Kidney epithelial cell (primary cell): ENCODE results near the gene HABP2. TPM values are rescaled to one million over a fixed set of nuclear protein-coding genes. Genes with fewer than 3 reads are reported as not detected.

ENCODE experiments used
- DNase-seq: peaks from one replicate; pipeline ENCODE4 v3.0.0-alpha.2; 2010; ENCODE audit warnings: low read depth
- H3K27me3 ChIP-seq: 2 replicates; pipeline ENCODE4 v1.6.0; 2011; ENCODE audit warnings: low read length; ENCODE audit not compliant: control insufficient read depth, insufficient read depth
- H3K36me3 ChIP-seq: 2 replicates; pipeline ENCODE4 v1.5.1; 2011; ENCODE audit warnings: low read length; ENCODE audit not compliant: control insufficient read depth, insufficient read depth
- H3K4me3 ChIP-seq: 2 replicates; pipeline ENCODE4 v1.5.1; 2011; ENCODE audit warnings: low read depth, mild to moderate bottlenecking, control low read depth, low read length
- total RNA-seq: library from RNA; depleted of rRNA; stranded (reverse); fragments of >200 nt; gene quantifications from 2 replicates; pipeline ENCODE4 v1.2.3, GENCODE V29; 2015
- TF ChIP-seq, protein P1 (sequence below): IDR thresholded peaks from 2 replicates; pipeline ENCODE4 v1.5.1; 2011; ENCODE audit warnings: mild to moderate bottlenecking, moderate library complexity, low read length, control low read depth, inconsistent platforms; ENCODE audit not compliant: insufficient read depth, poor library complexity, severe bottlenecking

HABP2 gene
- total RNA-seq, 1 donor from 2014 or later, result 0.08 TPM

GRCh38 chr10:113566888-113567287 is 14.0 kb downstream of the HABP2 start:
- H3K27me3 ChIP-seq, result peaks cover 2% of the 10 kb centered on the region
- no peaks in the 10 kb centered on the region for H3K36me3 ChIP-seq
- TF ChIP-seq, protein P1, sequence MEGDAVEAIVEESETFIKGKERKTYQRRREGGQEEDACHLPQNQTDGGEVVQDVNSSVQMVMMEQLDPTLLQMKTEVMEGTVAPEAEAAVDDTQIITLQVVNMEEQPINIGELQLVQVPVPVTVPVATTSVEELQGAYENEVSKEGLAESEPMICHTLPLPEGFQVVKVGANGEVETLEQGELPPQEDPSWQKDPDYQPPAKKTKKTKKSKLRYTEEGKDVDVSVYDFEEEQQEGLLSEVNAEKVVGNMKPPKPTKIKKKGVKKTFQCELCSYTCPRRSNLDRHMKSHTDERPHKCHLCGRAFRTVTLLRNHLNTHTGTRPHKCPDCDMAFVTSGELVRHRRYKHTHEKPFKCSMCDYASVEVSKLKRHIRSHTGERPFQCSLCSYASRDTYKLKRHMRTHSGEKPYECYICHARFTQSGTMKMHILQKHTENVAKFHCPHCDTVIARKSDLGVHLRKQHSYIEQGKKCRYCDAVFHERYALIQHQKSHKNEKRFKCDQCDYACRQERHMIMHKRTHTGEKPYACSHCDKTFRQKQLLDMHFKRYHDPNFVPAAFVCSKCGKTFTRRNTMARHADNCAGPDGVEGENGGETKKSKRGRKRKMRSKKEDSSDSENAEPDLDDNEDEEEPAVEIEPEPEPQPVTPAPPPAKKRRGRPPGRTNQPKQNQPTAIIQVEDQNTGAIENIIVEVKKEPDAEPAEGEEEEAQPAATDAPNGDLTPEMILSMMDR, result no peak
- DNase-seq, result no peak
- H3K4me3 ChIP-seq, result no peak overlapping the region

DNA sequence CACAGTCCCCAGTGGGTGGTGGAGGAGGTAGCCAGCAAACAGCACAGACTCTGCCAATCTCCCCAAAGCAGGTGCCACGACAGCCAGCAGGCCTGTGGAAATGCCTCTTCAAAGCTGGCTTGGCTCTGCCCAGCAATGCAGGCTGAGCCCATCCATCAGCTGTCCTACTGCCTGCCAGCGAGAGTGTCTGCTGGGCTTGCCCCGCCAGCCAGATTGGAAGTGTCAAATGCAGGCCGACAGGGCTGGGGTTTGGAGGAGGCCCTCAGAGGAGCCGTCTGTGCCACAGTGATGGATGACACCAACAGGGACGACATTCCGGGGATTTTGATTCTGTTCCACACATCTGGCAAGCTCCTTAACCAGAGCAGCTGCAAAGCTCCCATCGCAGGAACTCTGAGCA is 16.7 kb downstream of the HABP2 start:
- Histone ChIP-seq H3K4me3 (no peak overlapping the region), H3K36me3 (no peaks in the 10 kb centered on the region), H3K27me3 (peaks cover 2% of the 10 kb centered on the region)
- TF ChIP-seq, protein P1, result no peak
- no peak for DNase-seq

DNA sequence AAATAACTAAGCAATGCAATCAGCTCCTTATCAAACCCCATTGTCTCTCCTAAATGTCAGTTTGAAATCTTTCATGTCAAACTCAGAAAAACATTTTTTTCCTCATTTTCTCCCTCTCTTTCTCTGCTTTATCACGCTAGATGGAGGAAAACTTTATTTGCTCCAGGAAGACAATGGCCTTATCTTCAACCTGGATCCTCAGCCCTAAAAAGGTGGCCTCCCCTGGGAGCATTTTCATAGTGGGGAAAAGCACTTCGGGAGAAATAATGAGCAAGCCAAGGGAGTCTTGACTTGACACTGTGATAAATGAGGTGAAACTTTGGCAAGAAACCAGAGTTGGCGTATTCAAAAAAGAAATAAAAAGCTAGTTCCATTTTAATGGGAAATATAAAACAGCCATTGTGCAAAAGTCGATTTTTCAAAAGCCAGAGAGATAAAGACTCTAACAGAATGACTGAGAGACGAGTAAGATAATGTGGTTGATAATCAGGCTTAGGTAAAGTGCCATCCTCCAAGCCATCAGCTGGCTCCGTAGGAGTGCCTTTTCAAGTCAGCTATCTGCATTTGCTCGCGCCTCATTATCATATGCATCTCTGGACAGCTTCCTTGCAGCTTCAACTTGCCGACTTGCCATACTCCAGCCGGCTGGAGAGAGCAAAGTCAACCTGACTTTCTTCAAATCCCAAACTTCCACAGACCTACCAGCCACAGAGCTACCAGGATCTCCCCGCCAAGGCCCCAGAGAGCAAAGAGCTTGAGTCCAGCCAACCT is 19.9 kb downstream of the HABP2 start:
- Histone ChIP-seq H3K4me3 (no peak overlapping the region), H3K36me3 (no peaks in the 10 kb centered on the region), H3K27me3 (peaks cover 2% of the 10 kb centered on the region)
- no peak for DNase-seq
- TF ChIP-seq, protein P1, result no peak

GRCh38 chr10:113573368-113573767 is 20.5 kb downstream of the HABP2 start:
- TF ChIP-seq, protein P1, result no peak
- peaks cover 2% of the 10 kb centered on the region for H3K27me3 ChIP-seq
- no peaks in the 10 kb centered on the region for H3K36me3 ChIP-seq
- no peak overlapping the region for H3K4me3 ChIP-seq
- DNase-seq, result no peak

GRCh38 chr10:113576852-113577251 is 24.0 kb downstream of the HABP2 start:
- Histone ChIP-seq H3K36me3 (no peaks in the 10 kb centered on the region), H3K27me3 (no peaks in the 10 kb centered on the region), H3K4me3 (no peak overlapping the region)
- DNase-seq, result no peak
- TF ChIP-seq, protein P1, result no peak

DNA sequence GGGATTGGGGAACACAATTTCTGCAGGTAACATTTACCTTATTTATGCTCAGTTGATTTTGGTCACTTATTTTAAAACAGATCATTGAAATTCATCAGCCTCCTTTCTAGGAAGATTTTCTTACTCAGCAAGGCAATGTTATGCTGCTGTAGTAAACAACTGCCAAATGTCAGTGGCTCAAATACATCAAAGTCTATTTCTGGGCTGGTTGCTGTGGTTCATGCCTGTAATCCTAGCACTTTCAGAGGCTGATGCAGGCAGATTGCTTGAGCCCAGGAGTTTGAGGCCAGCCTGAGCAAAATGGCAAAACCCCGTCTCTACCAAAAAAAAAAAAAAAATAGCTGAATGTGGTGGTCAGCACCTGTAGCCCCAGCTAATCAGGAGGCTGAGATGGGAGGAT is 25.9 kb downstream of the HABP2 start:
- Histone ChIP-seq H3K27me3 (no peaks in the 10 kb centered on the region), H3K36me3 (no peaks in the 10 kb centered on the region)

More for the DNA sequence above, 25.9 kb downstream of the HABP2 start:
- H3K4me3 ChIP-seq, result no peak overlapping the region
- TF ChIP-seq, protein P1, result no peak
- no peak for DNase-seq
